CD4-positive, alpha-beta T cell treated with Interferon gamma for 1 hour (primary cell): ENCODE results near the gene NHLRC2.

Experiments
- DNase-seq: peaks from one replicate; pipeline ENCODE4 v3.0.0-alpha.2; 2020

The NHLRC2 gene

GRCh38 chr10:113865901-113866300 lies 11.4 kb downstream of the NHLRC2 start:
- no peak for DNase-seq

- DNase-seq = no peak
Measured at GRCh38 chr10:113866551-113867394, 12.3 kb downstream of the NHLRC2 start.

DNA sequence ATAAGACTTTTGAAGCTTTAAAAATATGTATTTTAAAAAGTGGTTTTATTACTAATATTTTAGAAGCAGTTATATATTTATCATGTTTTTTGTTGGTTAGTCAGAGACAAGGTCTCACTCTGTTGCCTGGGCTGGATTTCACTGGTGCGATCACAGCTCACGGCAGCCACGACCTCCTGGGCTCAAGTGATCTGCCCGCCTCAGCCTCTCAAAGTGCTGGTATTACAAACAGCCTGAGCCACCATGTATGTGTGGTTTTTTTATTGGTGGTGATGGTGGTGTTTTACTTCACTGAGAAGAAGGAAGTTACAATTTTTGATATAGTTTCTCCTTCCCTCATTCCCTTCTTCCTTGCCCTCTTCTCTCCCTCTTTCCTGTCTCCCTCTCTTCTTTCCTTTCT lies 13.4 kb downstream of the NHLRC2 start:
- no peak for DNase-seq

- DNase-seq = no peak
Measured at GRCh38 chr10:113869789-113870188, 15.3 kb downstream of the NHLRC2 start.

DNA sequence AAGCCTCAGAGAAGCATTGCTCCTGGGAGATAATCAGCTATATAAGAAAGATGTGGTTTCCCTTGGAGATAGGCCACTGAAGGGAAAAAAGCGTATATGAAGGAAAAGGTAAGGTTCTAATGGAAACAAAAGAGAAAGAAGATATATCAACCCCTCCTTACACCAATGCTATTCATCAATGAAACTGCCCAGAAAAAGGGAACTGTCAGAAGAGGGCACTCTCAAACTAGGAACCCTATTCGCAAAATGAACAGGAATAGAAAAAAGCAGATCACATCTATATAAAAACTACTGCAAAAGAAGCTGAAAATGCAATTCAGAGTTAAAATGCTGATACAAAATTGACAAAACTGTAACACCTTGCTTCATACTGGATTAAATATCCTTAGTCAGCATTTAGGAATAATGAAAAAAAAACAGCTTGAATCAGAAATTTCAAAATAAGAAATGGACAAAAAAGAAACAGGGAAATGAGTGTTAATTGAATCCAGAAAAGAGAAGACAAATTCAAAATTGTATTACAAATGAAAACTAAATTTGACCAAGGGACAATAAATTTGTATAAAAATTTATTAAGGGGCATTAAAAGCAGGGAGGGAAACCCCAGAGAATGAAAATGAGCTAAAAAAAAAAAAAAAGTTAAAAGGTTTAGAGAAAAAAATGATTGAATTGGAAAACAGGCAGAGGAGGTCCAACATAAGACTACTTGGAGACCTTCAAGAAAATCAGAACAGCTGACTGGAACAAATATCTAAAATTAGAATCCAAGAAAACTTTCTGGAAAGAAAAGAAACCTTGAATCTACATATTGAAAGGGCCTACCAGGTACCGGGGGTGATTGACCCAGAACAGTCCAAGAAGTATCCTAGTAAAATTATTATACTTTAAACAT lies 17.9 kb downstream of the NHLRC2 start:
- no peak for DNase-seq

DNA sequence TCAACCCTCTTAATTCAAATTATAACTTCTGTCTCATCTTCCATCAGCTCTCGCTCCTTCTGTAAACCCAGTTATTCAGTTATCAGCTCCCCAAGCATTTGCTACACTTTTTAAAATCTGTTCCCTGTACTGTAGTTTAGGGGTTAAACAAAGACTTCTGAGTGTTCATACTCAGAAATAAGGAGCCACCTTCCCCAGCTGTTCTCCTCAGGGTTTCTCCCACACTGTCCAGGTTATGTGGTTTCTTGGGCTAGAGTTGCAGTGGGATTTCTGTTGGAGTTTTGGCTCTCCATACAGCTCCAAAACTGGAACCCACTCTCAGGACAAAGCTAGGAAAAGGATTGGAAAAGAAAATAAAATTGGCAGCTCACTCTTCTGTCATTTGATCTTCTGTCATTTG lies 20.8 kb downstream of the NHLRC2 start:
- DNase-seq = no peak

DNA sequence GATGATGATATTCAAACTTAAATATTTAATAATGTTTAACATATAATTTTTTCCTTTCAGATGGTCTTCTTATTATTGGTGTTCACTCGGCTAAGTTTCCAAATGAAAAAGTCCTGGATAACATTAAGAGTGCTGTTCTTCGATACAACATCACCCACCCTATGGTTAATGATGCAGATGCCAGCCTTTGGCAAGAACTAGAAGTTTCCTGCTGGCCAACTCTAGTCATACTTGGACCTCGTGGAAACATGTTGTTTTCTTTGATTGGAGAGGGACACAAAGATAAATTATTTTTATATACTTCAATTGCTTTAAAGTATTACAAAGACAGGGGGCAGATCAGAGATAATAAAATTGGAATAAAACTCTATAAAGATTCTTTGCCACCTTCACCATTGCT lies 22.0 kb downstream of the NHLRC2 start:
- no peak for DNase-seq

DNA sequence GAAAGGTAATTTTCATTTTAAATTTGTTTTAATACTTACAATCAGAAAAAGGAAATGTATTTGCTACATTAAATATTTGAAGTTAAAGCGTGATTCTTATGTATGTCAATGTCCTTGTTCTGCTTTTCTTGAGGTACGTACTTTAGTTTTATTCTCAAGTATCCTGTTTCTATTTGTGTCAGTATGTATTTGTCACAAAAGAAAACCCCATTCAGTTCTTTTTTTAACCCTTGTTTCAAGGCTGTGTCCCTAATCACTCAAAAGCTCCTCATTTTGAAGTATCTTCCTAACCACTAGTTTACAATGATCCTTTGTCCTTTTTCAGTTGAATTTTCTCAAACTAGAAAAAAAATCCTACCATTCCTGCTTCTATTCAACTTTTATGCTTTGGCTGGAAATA lies 25.2 kb downstream of the NHLRC2 start:
- no peak for DNase-seq

- DNase-seq = no peak
Measured at GRCh38 chr10:113880236-113880635, 25.8 kb downstream of the NHLRC2 start.

DNA sequence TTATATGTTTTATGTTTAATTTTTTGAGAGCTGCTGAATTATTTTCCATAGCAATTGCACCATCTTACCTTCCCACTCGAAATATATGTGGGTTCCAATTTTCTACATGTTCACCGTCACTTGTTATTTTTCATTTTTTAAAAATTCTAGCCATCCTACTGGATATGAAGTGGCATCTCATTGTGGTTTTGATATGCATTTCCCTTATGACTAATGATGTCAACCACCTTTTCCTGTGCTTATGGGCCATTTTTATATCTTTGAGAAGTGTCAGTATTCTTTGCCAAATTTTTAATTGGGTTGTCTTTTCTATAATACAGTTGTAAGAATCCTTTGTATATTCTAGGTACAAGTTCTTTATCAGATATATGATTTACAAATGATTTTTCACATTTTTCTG lies 27.8 kb downstream of the NHLRC2 start:
- DNase-seq = no peak

GRCh38 chr10:113889911-113890310 lies 35.5 kb downstream of the NHLRC2 start:
- no peak for DNase-seq

GRCh38 chr10:113890769-113891168 lies 36.3 kb downstream of the NHLRC2 start:
- DNase-seq = no peak

DNA sequence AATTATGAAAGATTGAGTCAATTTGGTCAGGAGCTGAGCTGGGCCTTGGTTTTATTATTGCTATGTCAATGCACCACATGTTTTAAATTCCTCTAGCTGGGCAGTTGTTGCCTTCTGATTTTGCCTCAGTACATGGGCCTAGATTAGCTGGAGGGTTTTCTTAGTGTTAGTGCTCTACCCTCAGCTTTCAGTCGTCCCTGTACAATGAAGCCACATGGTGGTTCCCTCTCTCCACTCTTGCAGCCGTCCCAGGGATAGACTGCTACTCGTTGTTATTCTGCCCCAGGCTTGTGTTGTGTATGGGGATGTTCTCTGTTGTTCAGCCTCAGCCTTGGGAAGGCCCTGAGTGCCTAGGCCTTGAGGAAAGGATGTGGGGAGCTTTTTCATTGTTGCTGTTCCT lies 37.0 kb downstream of the NHLRC2 start:
- DNase-seq = no peak

DNA sequence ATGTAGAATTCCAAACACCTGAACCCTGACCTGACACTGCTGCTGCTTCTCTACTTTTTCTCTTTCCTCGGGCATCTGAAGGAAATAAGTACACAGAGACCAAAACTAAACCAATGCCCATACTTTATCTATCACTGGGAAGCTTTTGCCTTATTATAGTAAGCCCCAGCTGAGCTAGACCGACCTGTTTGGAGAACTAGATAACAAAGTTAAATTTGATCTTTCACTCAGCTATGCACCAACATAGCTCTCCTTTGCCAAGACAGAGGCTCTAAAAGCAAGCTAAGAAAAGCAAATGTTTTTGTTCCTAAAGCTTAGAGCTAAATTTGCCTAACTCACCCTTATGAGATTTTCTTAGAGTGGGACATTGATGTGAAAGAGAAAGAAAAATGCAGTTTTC lies 39.1 kb downstream of the NHLRC2 start:
- no peak for DNase-seq

- DNase-seq = no peak
Measured at GRCh38 chr10:113894581-113894980, 40.1 kb downstream of the NHLRC2 start.

GRCh38 chr10:113895018-113895417 lies 40.6 kb downstream of the NHLRC2 start:
- DNase-seq = no peak

- DNase-seq = no peak
Measured at GRCh38 chr10:113897693-113898618, 43.5 kb downstream of the NHLRC2 start.

DNA sequence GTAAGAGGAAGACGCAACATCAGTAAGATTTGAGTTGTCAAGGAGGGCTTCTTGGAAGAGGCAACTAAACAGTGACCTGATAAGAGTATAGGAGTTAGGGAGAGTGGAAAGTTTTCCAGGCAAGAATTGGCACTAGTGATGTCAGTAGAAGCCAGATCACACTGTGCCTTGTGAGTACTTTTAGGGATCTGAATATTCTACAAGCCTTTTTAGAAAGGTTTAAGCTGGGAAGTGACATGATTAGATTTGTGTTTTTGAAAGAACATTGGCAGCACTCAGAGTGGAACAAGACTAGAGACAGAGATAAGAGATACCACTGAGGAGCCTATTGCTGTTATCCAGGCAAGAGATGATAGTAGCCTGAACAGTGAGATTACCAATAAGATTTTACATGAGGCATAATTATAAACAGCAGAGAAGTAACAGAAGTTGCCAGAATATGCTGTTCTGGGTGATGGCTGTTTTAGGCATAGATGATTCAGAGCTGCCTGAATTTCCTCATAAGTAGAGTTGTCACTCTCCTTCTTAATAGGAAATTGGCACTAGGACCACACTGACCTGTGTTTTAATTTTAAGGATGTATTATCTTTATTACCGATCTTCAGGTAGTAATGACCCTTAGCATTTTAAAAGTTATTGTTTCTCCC lies 45.6 kb downstream of the NHLRC2 start:
- DNase-seq = no peak

DNA sequence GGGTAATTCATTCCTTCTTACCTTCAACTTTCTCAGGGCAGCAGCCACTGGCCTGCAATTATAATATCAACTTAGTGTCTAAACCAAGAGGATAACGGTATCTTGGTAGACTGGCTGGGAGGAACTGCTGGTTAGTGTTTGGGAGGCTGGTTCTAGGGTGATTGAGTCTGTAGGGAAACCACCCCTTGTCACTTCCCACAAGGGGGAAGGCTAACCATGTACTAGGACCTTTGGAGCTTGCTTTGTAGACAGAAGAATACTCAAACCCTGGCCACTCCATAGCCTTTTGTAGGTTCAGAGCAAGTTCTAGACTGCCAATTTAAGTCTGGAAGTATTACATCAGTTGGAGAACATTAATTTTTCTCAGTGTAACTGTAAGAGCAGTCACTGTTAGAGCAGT lies 51.3 kb downstream of the NHLRC2 start:
- DNase-seq = no peak

DNA sequence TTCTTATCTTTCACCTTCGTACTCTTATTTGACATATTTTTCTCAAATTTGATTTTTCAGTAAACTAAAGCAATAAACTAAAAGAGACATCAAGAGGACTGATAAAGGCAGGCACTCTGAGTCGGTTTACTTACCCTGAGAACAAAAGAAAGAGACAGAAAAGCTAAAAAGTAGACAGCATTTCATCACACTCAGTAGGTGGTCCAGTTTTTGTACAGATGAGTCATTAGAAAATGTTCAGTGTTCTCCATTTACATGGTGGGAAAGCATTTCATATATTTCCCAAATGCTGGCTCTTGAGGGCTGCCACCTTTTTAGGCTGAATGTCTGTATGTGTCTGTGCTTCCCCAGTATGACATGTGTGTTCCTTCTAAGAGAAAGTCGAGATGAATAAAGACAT lies 52.7 kb downstream of the NHLRC2 start:
- DNase-seq = no peak

GRCh38 chr10:113908236-113908635 lies 53.8 kb downstream of the NHLRC2 start:
- no peak for DNase-seq

GRCh38 chr10:113911113-113911512 lies 56.7 kb downstream of the NHLRC2 start:
- DNase-seq = no peak
